ENCODE results near the gene BTNL2.

The BTNL2 gene

DNA sequence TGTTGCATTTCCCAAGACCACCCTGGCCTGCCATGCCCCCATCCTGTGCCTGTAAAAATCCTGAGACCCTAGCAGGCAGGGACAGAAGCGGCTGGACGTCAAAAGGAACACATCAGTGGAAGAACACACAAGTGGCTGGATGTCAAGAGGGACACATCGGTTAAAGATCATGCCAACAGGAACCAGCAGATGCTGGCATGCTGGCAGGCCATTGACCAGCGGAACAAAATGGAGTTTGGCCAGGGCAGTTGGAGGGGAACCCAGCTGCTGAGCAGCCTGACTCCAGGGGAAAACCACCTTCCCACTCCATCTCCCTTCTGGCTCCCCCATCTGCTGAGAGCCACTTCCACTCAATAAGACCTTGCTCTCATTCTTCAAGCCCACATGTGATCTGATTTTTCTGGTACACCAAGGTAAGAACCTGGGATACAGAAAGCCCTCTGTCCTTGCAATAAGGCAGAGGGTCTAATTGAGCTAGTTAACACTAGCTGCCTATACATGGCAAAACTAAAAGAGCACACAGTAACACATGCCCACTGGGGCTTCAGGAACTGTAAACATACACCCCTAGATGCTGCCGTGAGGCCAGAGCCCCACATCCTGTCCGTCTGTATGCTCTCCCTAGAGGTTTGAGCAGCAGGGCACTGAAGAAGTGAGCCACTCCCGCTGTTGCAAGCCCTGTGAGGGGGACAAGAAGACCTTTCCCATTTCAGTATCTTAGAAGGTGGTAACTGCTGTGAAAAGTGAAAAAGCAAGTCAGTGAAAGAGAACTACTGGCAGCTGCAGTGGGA, 31.0 kb downstream of the BTNL2 start:
- Histone ChIP-seq H3K4me3 (ENCODE audit: low read depth, low read length) (no peak overlapping the region), H3K27ac (no peak overlapping the region), H3K4me1 (no peaks in the 10 kb centered on the region), H3K4me2 (ENCODE audit: low read length) (no peak overlapping the region), H3K27me3 (ENCODE audit: control insufficient read depth, insufficient read depth, low read length) (no peaks in the 10 kb centered on the region), H3K9me3 (ENCODE audit: control insufficient read depth, low read length) (no peaks in the 10 kb centered on the region), H3K9ac (no peak overlapping the region), H2AFZ (no peak overlapping the region), H3K36me3 (ENCODE audit: control insufficient read depth, insufficient read depth, low read length) (no peaks in the 10 kb centered on the region), H3K79me2 (no peaks in the 10 kb centered on the region)
- no peak for TF ChIP-seq CTCF (IDR thresholded peaks at IDR 0.05)

DNA sequence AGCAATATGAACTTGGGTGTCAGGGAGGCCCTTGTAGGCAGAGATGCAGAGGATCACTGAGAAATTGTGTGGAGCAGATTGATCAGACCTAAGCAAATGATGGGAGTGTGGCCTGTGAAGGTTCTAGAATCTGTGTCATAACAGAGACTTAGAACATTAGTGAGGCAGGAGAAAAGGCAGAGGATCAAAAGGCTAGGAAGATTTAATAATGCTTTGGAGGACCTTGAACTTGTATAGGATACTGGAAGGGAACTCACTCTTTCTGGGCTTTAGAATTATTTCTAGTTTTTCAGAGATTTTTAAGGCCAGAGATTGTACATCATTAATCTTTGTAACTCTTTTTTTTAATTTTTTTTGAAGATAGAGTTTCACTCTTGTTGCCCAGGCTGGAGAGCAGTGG, 35.2 kb downstream of the BTNL2 start, which contains the start of gene TSBP1:
TSBP1 (minus strand) TSS at position 101 of the 400 bp plus-strand sequence. CDS start 197 bp downstream, outside the sequence.
- no peaks in the 10 kb centered on the region for H3K36me3 ChIP-seq (ENCODE audit: control insufficient read depth, insufficient read depth, low read length)
- no peak within 1 kb of the TSS for H2AFZ ChIP-seq
- H3K79me2 ChIP-seq: no peaks in the 10 kb centered on the region
- H3K4me1 ChIP-seq: no peaks in the 10 kb centered on the region
- no peak for TF ChIP-seq CTCF (IDR thresholded peaks at IDR 0.05)
- no peaks in the 10 kb centered on the region for H3K9me3 ChIP-seq (ENCODE audit: control insufficient read depth, low read length)
- no peak within 1 kb of the TSS for H3K4me2 ChIP-seq (ENCODE audit: low read length)
- no peak within 1 kb of the TSS for H3K9ac ChIP-seq
- no peaks in the 10 kb centered on the region for H3K27me3 ChIP-seq (ENCODE audit: control insufficient read depth, insufficient read depth, low read length)
- H3K27ac ChIP-seq: no peak within 1 kb of the TSS
- H3K4me3 ChIP-seq (ENCODE audit: low read depth, low read length): no peak within 1 kb of the TSS

GRCh38 chr6:32371229-32371628, 35.8 kb downstream of the BTNL2 start:
- no peak overlapping the region for H2AFZ ChIP-seq
- H3K9me3 ChIP-seq (ENCODE audit: control insufficient read depth, low read length): no peaks in the 10 kb centered on the region
- H3K27me3 ChIP-seq (ENCODE audit: control insufficient read depth, insufficient read depth, low read length): no peaks in the 10 kb centered on the region
- H3K4me1 ChIP-seq: no peaks in the 10 kb centered on the region
- no peak overlapping the region for H3K27ac ChIP-seq
- no peaks in the 10 kb centered on the region for H3K79me2 ChIP-seq
- no peak for TF ChIP-seq CTCF (IDR thresholded peaks at IDR 0.05)
- H3K36me3 ChIP-seq (ENCODE audit: control insufficient read depth, insufficient read depth, low read length): no peaks in the 10 kb centered on the region
- no peak overlapping the region for H3K4me3 ChIP-seq (ENCODE audit: low read depth, low read length)
- no peak overlapping the region for H3K4me2 ChIP-seq (ENCODE audit: low read length)
- no peak overlapping the region for H3K9ac ChIP-seq

DNA sequence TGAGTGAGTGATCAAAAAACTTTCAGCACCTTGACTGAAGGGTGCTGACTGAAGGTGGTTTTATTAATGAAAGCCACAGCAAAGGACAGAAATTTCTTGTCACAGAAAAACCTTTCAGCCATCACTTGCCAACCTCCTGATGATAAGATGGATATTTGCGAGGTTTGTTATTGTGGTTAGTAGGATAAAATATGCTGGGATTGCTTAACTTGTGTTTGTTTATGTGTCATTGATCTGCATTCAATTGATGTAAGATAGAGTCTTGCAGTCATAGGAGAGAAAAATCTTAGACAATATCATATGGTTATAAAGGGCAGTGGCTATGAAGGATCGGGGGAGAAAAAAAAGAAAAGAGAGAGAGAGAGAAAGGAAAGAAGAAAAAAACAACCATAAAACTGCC, 36.5 kb downstream of the BTNL2 start:
- Histone ChIP-seq H3K9me3 (ENCODE audit: control insufficient read depth, low read length) (no peaks in the 10 kb centered on the region), H3K4me2 (ENCODE audit: low read length) (no peak overlapping the region), H3K9ac (no peak overlapping the region), H3K36me3 (ENCODE audit: control insufficient read depth, insufficient read depth, low read length) (no peaks in the 10 kb centered on the region), H3K27me3 (ENCODE audit: control insufficient read depth, insufficient read depth, low read length) (no peaks in the 10 kb centered on the region), H2AFZ (no peak overlapping the region), H3K4me1 (no peaks in the 10 kb centered on the region), H3K4me3 (ENCODE audit: low read depth, low read length) (no peak overlapping the region), H3K79me2 (no peaks in the 10 kb centered on the region), H3K27ac (no peak overlapping the region)
- no peak for TF ChIP-seq CTCF (IDR thresholded peaks at IDR 0.05)

- no peaks in the 10 kb centered on the region for H3K36me3 ChIP-seq (ENCODE audit: control insufficient read depth, insufficient read depth, low read length)
Measured at GRCh38 chr6:32369660-32370059, 37.3 kb downstream of the BTNL2 start.

More at GRCh38 chr6:32369660-32370059, 37.3 kb downstream of the BTNL2 start:
- Histone ChIP-seq H3K27me3 (ENCODE audit: control insufficient read depth, insufficient read depth, low read length) (no peaks in the 10 kb centered on the region), H3K4me3 (ENCODE audit: low read depth, low read length) (no peak overlapping the region), H3K4me2 (ENCODE audit: low read length) (no peak overlapping the region), H3K9me3 (ENCODE audit: control insufficient read depth, low read length) (no peaks in the 10 kb centered on the region), H2AFZ (no peak overlapping the region), H3K9ac (no peak overlapping the region), H3K79me2 (no peaks in the 10 kb centered on the region), H3K27ac (no peak overlapping the region), H3K4me1 (no peaks in the 10 kb centered on the region)
- TF ChIP-seq CTCF (IDR thresholded peaks at IDR 0.05): no peak
